Duodenal mucosa (tissue), 2 donors: ENCODE results near the gene UBTD1.

Experiments used
- H3K27ac ChIP-seq: one replicate; pipeline ENCODE4 v1.7.0; 2013; ENCODE audit warnings: low read depth, low read length
- H3K27me3 ChIP-seq, 2 donors: one replicate each; pipeline ENCODE4 v1.7.0; 2013; ENCODE audit warnings: low read length in 2 of 2, control low read depth in 1 of 2; ENCODE audit not compliant: insufficient read depth in 2 of 2, control insufficient read depth in 1 of 2
- H3K36me3 ChIP-seq, 2 donors: one replicate each; pipeline ENCODE4 v1.7.0; 2013; ENCODE audit warnings: low read length in 2 of 2, control low read depth in 1 of 2; ENCODE audit not compliant: insufficient read depth in 2 of 2, control insufficient read depth in 1 of 2
- H3K4me1 ChIP-seq, 2 donors: one replicate each; pipeline ENCODE4 v1.7.0; 2013; ENCODE audit warnings: low read length in 2 of 2, control low read depth in 1 of 2; ENCODE audit not compliant: insufficient read depth in 2 of 2, control insufficient read depth in 1 of 2
- H3K4me3 ChIP-seq, 2 donors: one replicate each; pipeline ENCODE4 v1.7.0; 2013; ENCODE audit warnings: low read length in 2 of 2, low read depth in 1 of 2
- H3K9ac ChIP-seq, 2 donors: one replicate each; pipeline ENCODE4 v1.7.0; 2013; ENCODE audit warnings: low read length in 2 of 2, low read depth in 1 of 2
- H3K9me3 ChIP-seq, 2 donors: one replicate each; pipeline ENCODE4 v1.7.0; 2013; ENCODE audit warnings: low read length in 2 of 2, control low read depth in 1 of 2; ENCODE audit not compliant: control insufficient read depth in 1 of 2

UBTD1 gene

DNA sequence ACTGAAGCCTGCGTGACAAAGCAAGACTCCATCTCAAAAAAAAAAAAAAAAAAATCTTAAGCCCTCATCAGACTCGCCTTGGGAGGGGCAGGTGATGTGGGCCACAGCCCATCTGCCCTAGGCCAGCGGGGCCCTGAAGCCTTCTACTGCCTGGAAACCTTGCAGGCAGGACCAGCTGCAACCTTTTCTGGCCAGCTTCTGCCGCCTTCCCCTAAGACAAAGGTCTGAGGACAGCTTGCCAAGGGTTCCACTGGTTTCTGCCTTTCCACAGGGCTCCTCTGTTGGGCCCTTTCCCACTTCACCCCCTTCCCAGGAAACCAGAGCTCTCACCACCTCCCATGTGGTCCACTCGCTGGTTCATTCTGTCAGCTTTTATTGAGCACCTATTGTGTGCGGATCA is 35.2 kb downstream of the UBTD1 start:
- no peak overlapping the region for H3K27ac ChIP-seq
- no peaks in the 10 kb centered on the region for H3K27me3 ChIP-seq
- H3K9ac ChIP-seq, result no peak overlapping the region
- no peaks in the 10 kb centered on the region for H3K9me3 ChIP-seq
- no peaks in the 10 kb centered on the region for H3K36me3 ChIP-seq
- no peaks in the 10 kb centered on the region for H3K4me1 ChIP-seq
- H3K4me3 ChIP-seq, result no peak overlapping the region

DNA sequence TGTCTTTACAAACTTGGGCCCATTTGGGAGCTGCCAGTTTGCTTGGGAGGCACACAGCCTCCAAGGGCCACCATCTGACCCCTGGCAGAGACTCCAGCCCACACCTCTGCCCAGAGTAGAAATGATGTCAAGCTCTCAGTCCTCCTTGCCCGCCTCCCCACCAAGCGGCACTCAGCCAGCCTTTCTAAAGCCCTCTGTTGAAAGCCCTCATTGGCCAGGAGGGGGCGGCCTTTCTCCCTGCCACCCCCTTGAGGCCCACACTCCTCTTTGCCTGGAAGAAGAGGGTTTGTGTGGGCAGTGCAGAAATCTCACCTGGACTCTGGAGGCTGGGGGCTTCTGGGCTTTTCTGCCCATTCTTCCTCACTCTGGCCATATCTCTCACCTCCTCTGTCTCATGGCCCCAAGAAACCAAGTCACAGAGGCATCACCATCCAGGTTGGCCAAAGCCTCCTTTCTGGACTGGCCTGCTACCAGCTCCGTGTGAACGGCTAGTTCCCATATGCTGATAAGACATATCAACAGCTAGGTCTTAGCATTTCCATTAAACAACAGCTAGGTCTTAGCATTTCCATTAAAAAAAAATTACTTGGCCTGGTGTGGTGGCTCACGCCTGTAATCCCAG is 36.1 kb downstream of the UBTD1 start:
- Histone ChIP-seq H3K36me3 (no peaks in the 10 kb centered on the region), H3K9me3 (no peaks in the 10 kb centered on the region), H3K4me3 (no peak overlapping the region), H3K27me3 (no peaks in the 10 kb centered on the region), H3K27ac (no peak overlapping the region), H3K4me1 (no peaks in the 10 kb centered on the region), H3K9ac (no peak overlapping the region)

DNA sequence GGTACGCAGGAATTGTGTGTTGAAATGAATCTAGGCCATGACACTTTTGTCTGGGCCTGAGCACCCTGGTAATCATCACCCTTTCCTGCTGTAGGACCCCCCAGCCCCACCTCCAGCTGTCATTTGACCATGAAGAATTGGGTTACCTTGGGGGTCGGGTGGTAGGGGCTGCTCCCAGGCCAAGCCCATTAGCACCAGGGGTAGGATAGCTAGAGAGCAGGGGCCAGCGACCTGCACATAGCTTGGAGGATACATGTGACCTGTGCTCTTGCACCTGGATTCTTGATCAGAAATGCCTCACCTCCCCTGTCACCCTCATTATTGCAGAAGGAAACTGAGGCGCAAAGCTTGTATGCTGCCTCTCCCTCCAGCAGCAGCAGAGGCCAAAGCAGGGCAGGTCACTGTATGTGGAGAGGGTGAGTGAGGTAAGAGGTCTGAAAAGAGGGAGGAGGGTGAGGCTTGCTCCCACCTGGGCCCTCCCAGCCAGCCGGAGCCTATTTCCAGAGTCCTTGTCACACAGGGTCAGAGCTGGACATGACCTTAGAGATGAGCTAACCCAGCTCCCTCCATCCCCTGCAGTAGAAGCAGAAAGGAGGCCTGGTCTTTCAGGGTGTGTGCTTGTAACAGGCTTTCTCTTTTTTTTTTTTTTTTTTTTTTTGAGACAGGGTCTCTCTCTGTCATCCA is 38.6 kb downstream of the UBTD1 start:
- no peaks in the 10 kb centered on the region for H3K27me3 ChIP-seq
- H3K9ac ChIP-seq, result no peak overlapping the region
- no peak overlapping the region for H3K27ac ChIP-seq
- no peaks in the 10 kb centered on the region for H3K36me3 ChIP-seq
- peaks cover 1 to 4% of the 10 kb centered on the region in 2 donors for H3K4me1 ChIP-seq
- H3K4me3 ChIP-seq, result no peak overlapping the region
- H3K9me3 ChIP-seq, result no peaks in the 10 kb centered on the region

DNA sequence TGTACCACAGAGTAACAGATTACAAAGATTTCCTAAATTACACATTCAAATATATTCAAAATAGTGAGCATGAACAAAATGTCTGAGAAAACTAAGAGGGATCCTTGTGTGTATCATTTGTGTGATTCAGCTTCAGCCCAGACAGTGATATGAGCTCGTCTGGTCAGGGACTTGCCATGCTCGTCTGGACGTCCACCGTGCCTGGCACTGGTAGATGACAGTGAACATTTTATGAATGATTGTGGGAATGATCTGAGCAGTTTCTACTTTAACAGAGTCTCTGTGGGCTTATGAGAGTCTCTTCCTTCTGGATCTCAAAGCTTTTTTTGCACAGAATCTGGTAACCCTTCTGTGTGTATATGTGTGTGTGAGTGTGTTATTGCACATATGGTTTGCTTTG is 39.7 kb downstream of the UBTD1 start:
- H3K4me1 ChIP-seq, result peaks cover 11 to 12% of the 10 kb centered on the region in 2 donors
- no peaks in the 10 kb centered on the region for H3K36me3 ChIP-seq
- H3K9me3 ChIP-seq, result no peaks in the 10 kb centered on the region
- H3K27me3 ChIP-seq, result no peaks in the 10 kb centered on the region
- no peak overlapping the region for H3K9ac ChIP-seq
- H3K27ac ChIP-seq, result no peak overlapping the region
- H3K4me3 ChIP-seq, result no peak overlapping the region

DNA sequence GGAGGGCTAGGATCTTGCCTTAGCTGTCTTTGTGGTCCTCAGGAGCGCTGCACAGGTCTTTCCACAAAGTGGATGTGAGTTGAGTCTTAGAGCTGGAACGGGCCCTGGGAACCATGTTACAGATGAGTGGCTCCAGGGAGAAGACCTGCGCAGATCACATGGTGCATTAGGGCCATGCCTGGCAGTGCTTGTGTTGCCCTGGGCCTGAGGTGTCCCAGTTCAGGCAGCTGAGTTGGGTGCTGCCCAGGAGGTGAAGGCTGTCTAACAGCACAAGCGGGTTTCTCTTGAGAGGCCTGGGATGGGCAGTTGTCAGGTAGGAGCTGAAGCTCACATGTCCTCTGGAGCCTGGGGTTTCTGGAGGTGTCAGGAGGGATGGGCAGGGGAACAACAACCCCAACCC is 40.1 kb downstream of the UBTD1 start:
- peaks cover 11 to 14% of the 10 kb centered on the region in 2 donors for H3K4me1 ChIP-seq

DNA sequence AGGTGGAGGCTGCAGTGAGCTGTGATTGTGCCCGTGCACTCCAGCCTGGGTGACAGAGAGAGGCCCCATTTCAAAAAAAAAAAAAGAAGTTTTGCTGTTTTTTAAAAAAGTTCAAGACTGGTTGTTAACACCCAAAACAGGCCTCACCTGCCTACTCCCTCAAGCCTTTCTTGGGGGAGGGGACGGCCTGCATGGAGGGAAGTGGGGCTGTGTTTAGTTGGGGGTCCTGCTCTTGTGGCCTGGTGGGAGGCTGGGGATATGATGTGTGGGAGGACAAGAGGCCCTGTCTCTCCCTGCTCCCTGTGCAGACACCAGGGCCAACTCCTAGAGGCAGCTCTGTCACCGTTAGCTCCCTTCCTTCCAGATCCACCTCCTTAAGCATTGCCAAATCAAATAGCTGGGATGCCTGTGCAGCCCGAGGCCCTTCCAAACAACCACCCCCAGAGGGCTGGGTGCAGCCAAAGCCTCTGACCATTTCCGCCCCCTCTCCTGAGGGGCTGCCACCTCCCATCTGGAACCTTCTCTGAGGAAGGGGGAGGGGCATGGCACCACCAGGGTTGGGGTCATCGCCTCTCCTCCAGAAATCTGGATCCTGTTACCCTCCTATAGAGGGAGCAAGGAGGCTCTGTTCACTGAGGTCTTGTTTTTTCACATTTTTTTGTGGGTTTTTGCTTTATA is 40.9 kb downstream of the UBTD1 start:
- Histone ChIP-seq H3K9ac (no peak overlapping the region), H3K9me3 (no peaks in the 10 kb centered on the region), H3K27me3 (no peaks in the 10 kb centered on the region), H3K27ac (no peak overlapping the region), H3K4me1 (peaks cover 11 to 14% of the 10 kb centered on the region in 2 donors), H3K4me3 (no peak overlapping the region), H3K36me3 (no peaks in the 10 kb centered on the region)

More for the DNA sequence above, 40.1 kb downstream of the UBTD1 start:
- Histone ChIP-seq H3K36me3 (no peaks in the 10 kb centered on the region), H3K9ac (no peak overlapping the region), H3K27me3 (no peaks in the 10 kb centered on the region), H3K9me3 (no peaks in the 10 kb centered on the region), H3K4me3 (no peak overlapping the region), H3K27ac (no peak overlapping the region)

DNA sequence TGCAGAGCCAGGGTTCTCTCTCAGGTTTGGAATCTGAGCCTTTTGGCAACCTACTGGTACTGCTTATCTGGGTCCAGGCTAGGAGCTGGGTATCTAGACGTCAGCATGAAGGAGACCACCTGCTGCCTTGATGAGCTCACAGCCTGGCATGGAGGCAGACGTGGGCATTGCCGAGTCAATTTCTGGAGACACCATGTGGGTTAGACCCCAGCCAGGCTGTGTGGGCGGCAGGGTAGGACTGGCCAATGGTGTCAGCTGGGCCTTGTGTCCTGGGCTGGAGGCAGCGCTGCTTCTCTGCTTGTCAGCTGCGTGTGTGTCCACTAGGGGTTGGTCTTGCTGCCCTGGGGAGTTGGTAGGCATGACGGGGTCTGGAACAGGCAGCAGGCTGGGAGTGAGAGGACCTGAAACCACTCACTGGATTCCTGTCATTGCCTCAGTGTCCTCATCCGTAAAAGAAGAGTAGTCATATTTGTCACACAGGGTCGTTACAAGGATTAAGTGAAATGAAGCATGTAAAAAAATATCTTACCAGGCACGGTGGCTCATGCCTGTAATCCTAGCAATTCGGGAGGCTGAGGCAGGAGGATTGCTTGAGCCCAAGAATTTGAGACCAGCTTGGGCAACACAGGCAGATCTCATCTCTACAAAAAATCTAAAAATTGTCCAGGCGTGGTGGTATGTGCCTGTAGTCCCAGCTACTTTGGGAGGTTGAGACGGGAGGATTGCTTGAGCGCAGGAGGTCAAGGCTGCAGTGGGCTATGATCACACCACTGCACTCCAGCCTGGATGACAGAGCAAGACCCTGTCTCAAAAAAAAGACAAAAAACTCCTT is 42.2 kb downstream of the UBTD1 start:
- H3K4me1 ChIP-seq, result peaks cover 11 to 14% of the 10 kb centered on the region in 2 donors
- no peak overlapping the region for H3K27ac ChIP-seq

DNA sequence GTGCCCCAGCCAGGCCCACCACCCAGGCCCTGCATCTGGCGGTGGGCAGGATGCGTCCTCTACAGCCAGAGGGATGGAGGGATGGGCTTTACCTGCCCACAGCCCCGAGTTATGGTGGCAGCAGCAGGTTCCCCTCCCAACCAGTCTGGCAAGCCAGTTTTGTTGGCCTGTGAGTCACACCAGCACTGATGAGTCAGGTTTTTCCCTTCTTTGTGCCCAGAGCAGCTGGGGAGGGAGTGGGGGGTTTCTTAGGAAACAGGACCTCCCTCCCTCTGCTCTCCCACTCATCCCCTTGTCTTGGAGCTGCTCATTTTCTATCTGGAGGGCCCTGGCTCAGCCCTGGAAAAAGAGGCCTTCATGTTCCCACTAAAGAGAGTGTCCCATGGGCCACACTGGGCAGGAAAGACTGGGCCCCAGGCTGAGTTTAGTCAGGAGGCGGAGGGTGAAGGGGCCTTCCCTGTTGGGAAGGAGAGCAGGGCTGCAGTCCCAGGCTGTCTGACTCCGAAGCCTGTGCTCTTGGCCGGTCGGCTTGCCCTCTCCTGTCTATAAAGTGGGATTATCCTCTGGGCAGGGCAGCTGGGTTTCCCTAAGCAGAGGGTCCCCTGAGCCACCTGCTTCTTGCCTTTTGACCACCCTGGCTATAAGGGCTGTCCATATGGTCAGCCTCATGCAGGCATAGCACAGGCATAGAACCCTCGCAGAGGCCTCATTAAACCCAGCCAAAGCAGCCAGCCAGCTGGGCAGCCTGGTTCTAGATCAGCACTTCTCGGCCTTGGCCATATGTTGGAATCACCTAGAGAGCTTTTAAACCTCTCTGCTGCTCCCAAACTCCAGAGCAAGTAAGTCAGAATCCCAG is 43.7 kb downstream of the UBTD1 start:
- Histone ChIP-seq H3K9me3 (no peaks in the 10 kb centered on the region), H3K36me3 (no peaks in the 10 kb centered on the region), H3K27ac (peak overlapping the region; percentile 81), H3K4me3 (no peak overlapping the region), H3K27me3 (no peaks in the 10 kb centered on the region), H3K4me1 (peaks cover 11 to 14% of the 10 kb centered on the region in 2 donors), H3K9ac (no peak overlapping the region)

More for the DNA sequence above, 42.2 kb downstream of the UBTD1 start:
- H3K27me3 ChIP-seq, result no peaks in the 10 kb centered on the region
- no peaks in the 10 kb centered on the region for H3K36me3 ChIP-seq
- no peak overlapping the region for H3K9ac ChIP-seq
- H3K9me3 ChIP-seq, result no peaks in the 10 kb centered on the region
- H3K4me3 ChIP-seq, result no peak overlapping the region

DNA sequence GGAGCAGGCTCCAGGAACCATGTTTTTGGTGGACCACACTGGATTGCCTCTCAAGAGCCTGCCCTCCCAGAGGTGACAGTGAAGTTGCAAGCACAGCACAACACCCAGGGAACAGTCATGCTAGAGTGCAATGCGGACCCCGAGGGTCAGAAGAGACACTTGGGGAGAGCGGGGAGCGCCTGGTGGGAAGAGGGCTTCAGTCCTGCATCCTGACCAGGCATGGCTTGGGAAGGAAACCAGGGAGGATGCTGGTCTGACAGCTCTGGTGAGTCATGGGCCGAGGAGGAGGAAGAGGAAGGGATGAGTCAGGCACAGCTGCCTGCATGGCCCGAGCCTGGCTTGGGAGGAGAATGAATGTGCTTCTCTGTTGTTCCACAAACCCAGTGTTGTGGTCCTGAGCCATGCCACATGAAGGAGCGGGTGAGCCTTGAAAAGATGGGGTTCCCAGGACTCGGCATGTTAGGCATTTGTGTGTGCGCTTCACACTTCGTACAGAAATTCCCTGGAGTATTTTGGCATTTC is 44.4 kb downstream of the UBTD1 start:
- H3K36me3 ChIP-seq, result no peaks in the 10 kb centered on the region
- no peaks in the 10 kb centered on the region for H3K9me3 ChIP-seq
- H3K4me1 ChIP-seq, result peaks cover 11 to 14% of the 10 kb centered on the region in 2 donors
- peak overlapping the region; percentile 81 for H3K27ac ChIP-seq
- no peak overlapping the region for H3K9ac ChIP-seq
- no peak overlapping the region for H3K4me3 ChIP-seq
- no peaks in the 10 kb centered on the region for H3K27me3 ChIP-seq
